HG02678 (cell line): Measurements from ENCODE around the gene PAQR3.
A peak's percentile ranks its signal among the peaks of the same experiment; 100 is the strongest.

ENCODE experiments used
- ATAC-seq: cut with Tn5 transposase; IDR thresholded peaks from one replicate; pipeline ENCODE4 v1.9.1; 2021; ENCODE audit warnings: mild to moderate bottlenecking, moderate library complexity; ENCODE audit not compliant: unreplicated experiment

Gene PAQR3

GRCh38 chr4:78938868-78939666 lies at the start of gene PAQR3:
PAQR3 (minus strand) TSS chr4:78939438; CDS start chr4:78939224, 214 bp downstream.
- peak; percentile 97 for ATAC-seq

- no peak for ATAC-seq
These were observed 48.4 kb upstream of the PAQR3 start for GRCh38 chr4:78987683-78988082.

GRCh38 chr4:78984593-78984992 lies 45.4 kb upstream of the PAQR3 start:
- no peak for ATAC-seq

DNA sequence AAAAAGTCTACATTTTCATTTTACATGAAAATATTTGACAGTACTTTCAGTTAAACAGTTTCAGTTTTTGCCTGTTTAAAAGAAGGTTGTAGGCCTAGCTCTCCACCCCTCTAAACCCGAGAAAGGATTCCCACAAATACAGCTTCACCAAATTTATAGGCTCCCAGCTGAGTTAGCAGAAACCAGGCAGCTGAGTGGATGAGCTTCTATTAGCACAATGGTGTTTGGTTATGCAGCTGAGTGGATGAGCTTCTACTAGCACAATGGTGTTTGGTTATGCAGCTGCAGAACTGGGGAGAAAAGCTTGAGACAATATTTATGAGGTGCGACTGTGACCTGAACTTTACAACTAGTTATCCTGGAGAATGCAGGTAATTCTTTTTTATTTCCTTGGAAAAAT lies 36.6 kb upstream of the PAQR3 start:
- no peak for ATAC-seq

DNA sequence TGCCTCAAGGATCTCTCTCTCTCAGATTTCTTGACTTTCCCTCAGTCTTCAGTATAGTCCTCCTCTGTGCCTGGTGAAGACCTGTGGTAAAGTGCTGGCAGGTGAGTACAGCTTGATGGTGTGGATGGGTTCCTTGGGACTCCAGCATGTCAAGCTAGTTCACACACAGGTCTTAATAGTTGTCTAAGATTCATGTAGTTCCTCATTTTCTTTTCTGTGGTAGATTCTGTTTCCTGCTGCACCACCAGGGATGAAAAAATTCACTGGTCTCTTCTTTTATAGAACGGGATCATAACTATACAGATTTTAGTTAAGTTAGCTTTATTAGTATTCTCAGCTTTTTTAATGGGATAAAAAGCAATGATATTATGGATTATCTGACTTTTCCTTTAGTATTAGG lies 32.5 kb upstream of the PAQR3 start:
- ATAC-seq: no peak

DNA sequence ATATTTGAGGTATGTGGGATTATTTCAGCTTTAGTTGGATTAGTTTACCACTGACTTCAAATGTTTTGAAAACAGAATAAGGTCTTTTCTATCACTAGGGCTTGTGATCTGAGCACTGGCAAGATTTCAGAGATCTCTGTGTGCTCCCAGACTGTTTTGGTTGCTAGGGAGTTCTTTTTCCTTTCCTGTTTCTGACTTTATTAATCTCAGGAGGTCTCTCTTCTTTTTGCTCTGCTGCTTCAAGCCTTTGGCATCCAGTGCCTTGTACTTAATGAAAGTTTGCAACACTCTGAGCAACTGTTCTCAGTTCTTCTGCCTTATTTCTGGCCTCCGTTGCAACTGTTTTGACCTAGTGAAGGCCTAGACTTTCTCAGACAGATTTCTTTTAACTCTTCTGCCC lies 32.1 kb upstream of the PAQR3 start:
- ATAC-seq: no peak

DNA sequence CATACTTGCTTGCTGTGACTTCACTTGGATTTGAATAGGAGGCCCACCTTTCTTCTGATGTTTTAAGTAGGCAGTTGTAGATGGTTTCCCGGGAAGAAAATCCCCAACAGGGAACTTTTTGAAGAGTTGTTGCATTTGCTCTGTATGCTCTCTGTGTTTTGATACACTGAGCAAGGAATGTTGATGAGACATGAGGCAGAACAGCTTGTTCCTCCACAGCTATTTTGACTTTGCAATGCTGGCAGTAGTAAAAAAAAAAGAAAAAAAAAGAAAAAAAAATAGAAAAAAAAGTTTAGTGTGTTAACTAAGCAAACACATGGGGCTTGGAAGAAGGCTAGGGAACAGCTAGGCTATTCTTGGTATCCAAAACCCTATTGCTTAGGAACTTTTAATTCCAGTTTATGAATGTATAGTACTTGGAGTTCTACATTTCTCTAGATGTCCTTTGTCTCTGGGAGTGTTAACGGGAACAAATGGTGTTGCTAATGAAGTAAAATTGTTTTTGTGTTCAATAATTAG lies 23.4 kb upstream of the PAQR3 start:
- ATAC-seq: no peak

DNA sequence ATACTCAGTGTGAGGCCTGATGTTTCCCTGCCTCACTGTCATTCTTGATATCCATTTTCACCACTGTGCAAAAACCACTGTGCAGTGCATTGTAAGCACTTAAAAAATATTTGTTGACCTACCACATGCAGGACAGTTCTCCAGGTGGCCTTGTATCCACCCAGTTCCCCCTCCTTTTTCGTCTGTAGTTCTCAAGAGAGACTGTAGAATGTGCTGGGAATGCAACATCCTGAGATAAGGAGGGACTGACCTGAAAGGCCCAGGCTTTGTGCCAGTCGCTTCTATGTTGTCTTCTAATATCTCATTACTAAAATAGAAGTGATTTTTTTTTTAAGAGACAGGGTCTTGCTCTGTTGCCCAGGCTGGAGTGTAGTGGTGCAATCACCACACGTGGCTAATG lies 21.7 kb upstream of the PAQR3 start:
- no peak for ATAC-seq

DNA sequence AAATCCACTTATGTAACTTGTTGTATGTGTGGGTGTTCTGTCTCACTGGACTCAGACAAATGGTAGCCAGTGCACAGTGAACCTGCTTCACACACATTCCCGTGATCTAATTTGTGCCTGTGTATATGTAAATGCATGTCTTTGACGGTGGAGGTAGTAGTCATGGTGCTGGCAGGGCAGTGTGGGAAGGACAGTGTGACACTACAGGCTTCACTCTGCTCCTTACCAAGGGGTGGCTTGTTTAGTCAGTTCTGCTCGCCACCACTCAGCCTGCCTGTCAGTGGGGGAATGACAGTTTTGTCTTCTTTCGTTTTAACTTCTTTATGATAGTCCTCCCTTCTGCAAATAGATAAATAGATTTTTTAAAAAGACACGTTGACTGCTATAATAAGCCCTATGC lies 17.7 kb upstream of the PAQR3 start:
- ATAC-seq: no peak

DNA sequence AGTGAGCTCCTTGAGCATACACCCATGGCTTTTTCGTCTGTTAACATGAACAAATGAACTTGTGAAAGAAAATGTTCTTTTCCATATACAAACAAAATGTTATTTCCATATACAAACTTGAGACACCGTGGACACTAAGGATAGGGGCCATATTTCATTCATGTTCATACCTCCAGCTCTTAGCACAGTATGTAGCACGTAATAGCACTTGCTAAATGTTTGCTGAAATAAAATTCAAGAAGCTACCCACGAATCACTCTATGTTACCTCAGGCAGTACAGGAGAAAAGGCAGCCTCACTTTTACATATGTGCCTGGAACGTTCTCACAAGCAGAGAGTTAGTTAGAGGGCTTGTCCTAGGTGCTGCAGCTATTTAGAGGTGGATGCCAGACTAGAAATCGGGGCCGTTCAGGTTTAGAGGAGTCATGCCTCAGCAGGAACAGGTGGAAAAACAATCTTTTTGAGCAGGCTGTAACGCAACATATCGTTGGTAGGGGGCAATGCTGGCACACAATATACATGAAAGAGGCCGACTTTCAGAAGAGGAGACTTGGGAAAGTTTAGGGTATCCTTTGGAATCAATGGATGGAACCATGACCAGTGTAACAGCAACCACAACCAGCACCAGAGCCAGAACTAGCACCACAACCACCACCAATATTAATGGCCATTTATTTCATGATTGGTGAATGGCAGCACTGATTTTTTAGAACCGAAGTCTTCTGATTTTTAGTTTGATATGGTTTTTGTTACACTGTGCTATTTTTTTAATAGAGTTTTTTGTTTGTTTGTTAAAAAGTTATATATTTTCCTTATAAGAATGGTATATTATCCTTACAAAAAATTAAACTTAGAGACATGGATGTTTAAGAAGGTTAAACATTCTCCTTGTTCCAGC lies 14.8 kb upstream of the PAQR3 start:
- ATAC-seq: no peak

- no peak for ATAC-seq
These were observed 14.0 kb upstream of the PAQR3 start for GRCh38 chr4:78953231-78953630.

- no peak for ATAC-seq
These were observed 12.7 kb upstream of the PAQR3 start for GRCh38 chr4:78951862-78952472.

- no peak for ATAC-seq
These were observed 10.5 kb upstream of the PAQR3 start for GRCh38 chr4:78949735-78950134.

- no peak for ATAC-seq
These were observed 6.5 kb upstream of the PAQR3 start for GRCh38 chr4:78945651-78946179.

GRCh38 chr4:78944381-78944780 lies 5.1 kb upstream of the PAQR3 start:
- ATAC-seq: no peak

GRCh38 chr4:78940752-78941151 lies 1.5 kb upstream of the PAQR3 start:
- no peak for ATAC-seq

- ATAC-seq: peak; percentile 16
These were observed 400 bp upstream of the PAQR3 start for GRCh38 chr4:78939667-78940008.

DNA sequence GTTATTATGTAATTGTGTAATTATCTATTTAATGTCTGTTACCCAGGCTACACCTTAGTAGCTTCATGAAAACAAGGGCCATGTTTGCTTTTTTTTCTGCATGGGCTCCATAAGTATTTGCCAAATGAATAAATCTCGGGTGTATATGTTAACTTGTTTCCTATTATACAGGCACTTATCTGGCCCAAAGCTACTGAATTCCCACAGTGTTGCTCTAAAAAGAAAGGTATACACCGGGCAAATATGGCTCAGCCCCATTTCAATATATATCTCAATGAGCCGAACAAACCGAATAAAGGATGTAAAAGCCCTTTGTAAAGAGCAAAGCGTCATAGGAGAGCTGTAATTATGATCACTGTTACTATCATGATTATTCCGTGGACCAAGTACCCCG lies 767 bp downstream of the PAQR3 start:
- ATAC-seq: no peak

GRCh38 chr4:78937837-78938236 lies 1.4 kb downstream of the PAQR3 start:
- ATAC-seq: no peak

- ATAC-seq: no peak
These were observed 2.2 kb downstream of the PAQR3 start for GRCh38 chr4:78936989-78937388.

- no peak for ATAC-seq
These were observed 9.1 kb downstream of the PAQR3 start for GRCh38 chr4:78930016-78930629.
